DND-41 (cell line): ENCODE results near the gene NDUFS1.

Experiments
- ATAC-seq: fragments of 200-7000 bp; cut with Tn5 transposase; 3 replicates; pipeline ENCODE4 v1.9.1; 2021; ENCODE audit warnings: low read depth; ENCODE audit not compliant: insufficient read depth
- DNase-seq: peaks from one replicate; pipeline ENCODE4 v3.0.0-alpha.2; 2020
- H2AFZ ChIP-seq: 2 replicates; pipeline ENCODE4 v1.6.0; 2012; ENCODE audit warnings: low read depth, low read length
- H3K27ac ChIP-seq: 2 replicates; pipeline ENCODE4 v1.5.1; 2012; ENCODE audit warnings: low read length, inconsistent platforms
- H3K27me3 ChIP-seq: fragments of 200-600 bp; sonication (generic); 2 replicates; pipeline ENCODE4 v1.6.0; 2012; ENCODE audit warnings: low read length, mild to moderate bottlenecking, inconsistent platforms; ENCODE audit not compliant: insufficient read depth, poor library complexity
- H3K36me3 ChIP-seq: 2 replicates; pipeline ENCODE4 v1.5.1; 2012; ENCODE audit warnings: low read length, inconsistent platforms; ENCODE audit not compliant: insufficient read depth
- H3K4me1 ChIP-seq: 2 replicates; pipeline ENCODE4 v1.5.1; 2012; ENCODE audit warnings: mild to moderate bottlenecking, low read length; ENCODE audit not compliant: insufficient read depth
- H3K4me2 ChIP-seq: 2 replicates; pipeline ENCODE4 v1.6.0; 2012; ENCODE audit warnings: mild to moderate bottlenecking, moderate library complexity, low read length, inconsistent platforms; ENCODE audit not compliant: insufficient read depth
- H3K4me3 ChIP-seq, 2 experiments: fragments of 200-600 bp in 1 of 2; shearing (Covaris generic) in 1 of 2; 2 replicates each; pipeline ENCODE4 v1.5.1; 2012 to 2016; ENCODE audit warnings: inconsistent platforms in 2 of 2, low read length in 2 of 2, mild to moderate bottlenecking in 2 of 2, low read depth in 1 of 2, moderate library complexity in 1 of 2
- H3K79me2 ChIP-seq: 2 replicates; pipeline ENCODE4 v1.6.0; 2012; ENCODE audit warnings: low read length, inconsistent platforms; ENCODE audit not compliant: insufficient read depth
- H3K9ac ChIP-seq: 2 replicates; pipeline ENCODE4 v1.6.0; 2012; ENCODE audit warnings: low read depth, mild to moderate bottlenecking, inconsistent platforms, low read length, moderate library complexity
- H3K9me3 ChIP-seq: 2 replicates; pipeline ENCODE4 v1.5.1; 2012; ENCODE audit warnings: low read length, moderate library complexity, mild to moderate bottlenecking, inconsistent platforms; ENCODE audit not compliant: insufficient read depth, severe bottlenecking
- H4K20me1 ChIP-seq: 2 replicates; pipeline ENCODE4 v1.6.0; 2012; ENCODE audit warnings: low read length; ENCODE audit not compliant: insufficient read depth
- CTCF ChIP-seq: IDR thresholded peaks from 2 replicates; pipeline ENCODE4 v1.5.1; 2012; ENCODE audit warnings: borderline replicate concordance, low read length, moderate library complexity, mild to moderate bottlenecking; ENCODE audit not compliant: poor library complexity, severe bottlenecking; ENCODE audit errors: extremely low read depth
- EZH2 ChIP-seq: IDR thresholded peaks from 3 replicates; pipeline ENCODE4 v1.6.1; 2012; ENCODE audit warnings: borderline replicate concordance, low read depth, mild to moderate bottlenecking, moderate library complexity, low read length, inconsistent platforms; ENCODE audit not compliant: severe bottlenecking

NDUFS1 gene

GRCh38 chr2:206112108-206112507 is 47.1 kb downstream of the NDUFS1 start:
- H3K4me1 ChIP-seq: no peaks in the 10 kb centered on the region
- no peak overlapping the region for H3K4me3 ChIP-seq
- no peak for DNase-seq
- no peak overlapping the region for H3K4me2 ChIP-seq
- no peaks in the 10 kb centered on the region for H3K79me2 ChIP-seq
- no peaks in the 10 kb centered on the region for H4K20me1 ChIP-seq
- H3K27me3 ChIP-seq: no peaks in the 10 kb centered on the region
- ATAC-seq: no peak
- H3K27ac ChIP-seq: no peak overlapping the region
- no peak overlapping the region for H3K9ac ChIP-seq
- H3K36me3 ChIP-seq: peaks cover 2% of the 10 kb centered on the region; the same call in 1 of the 2 replicates
- H2AFZ ChIP-seq: no peak overlapping the region
- no peaks in the 10 kb centered on the region for H3K9me3 ChIP-seq
- no peak for TF ChIP-seq CTCF
- TF ChIP-seq EZH2: no peak

- no peak overlapping the region for H3K9ac ChIP-seq
- H3K9me3 ChIP-seq: no peaks in the 10 kb centered on the region
- DNase-seq (no peak), ATAC-seq (no peak)
- no peak overlapping the region for H2AFZ ChIP-seq
- no peak overlapping the region for H3K27ac ChIP-seq
- no peaks in the 10 kb centered on the region for H3K4me1 ChIP-seq
- no peak for TF ChIP-seq CTCF
- H4K20me1 ChIP-seq: no peaks in the 10 kb centered on the region
- no peaks in the 10 kb centered on the region for H3K79me2 ChIP-seq
- no peaks in the 10 kb centered on the region for H3K36me3 ChIP-seq
- no peak overlapping the region for H3K4me3 ChIP-seq
- no peak overlapping the region for H3K4me2 ChIP-seq
- no peaks in the 10 kb centered on the region for H3K27me3 ChIP-seq
These were observed 50.5 kb downstream of the NDUFS1 start for GRCh38 chr2:206108713-206109112.

GRCh38 chr2:206105541-206105940 is 53.7 kb downstream of the NDUFS1 start:
- H3K4me3 ChIP-seq: no peak overlapping the region
- H3K27ac ChIP-seq: no peak overlapping the region

More at GRCh38 chr2:206105541-206105940, 53.7 kb downstream of the NDUFS1 start:
- Histone ChIP-seq H3K36me3 (no peaks in the 10 kb centered on the region), H3K4me1 (no peaks in the 10 kb centered on the region), H3K27me3 (no peaks in the 10 kb centered on the region), H3K79me2 (no peaks in the 10 kb centered on the region), H3K4me2 (no peak overlapping the region), H3K9ac (no peak overlapping the region), H2AFZ (no peak overlapping the region), H4K20me1 (no peaks in the 10 kb centered on the region), H3K9me3 (no peaks in the 10 kb centered on the region)
- no peak for TF ChIP-seq CTCF
- no peak for TF ChIP-seq EZH2
- DNase-seq (no peak), ATAC-seq (no peak)
